Natural killer cell (primary cell): Measurements from ENCODE around the gene KHNYN. TPM values are rescaled to one million over a fixed set of nuclear protein-coding genes. Genes with fewer than 3 reads are reported as not detected.

Experiments
- ATAC-seq, 3 donors: fragments of 150-1000 bp in 2 of 3; fragments of 200-7000 bp in 1 of 3; cut with Tn5 transposase; 1 replicate in 1 of 3; 2 replicates in 2 of 3; pipeline ENCODE4 v1.10.0; 2021; ENCODE audit warnings: mild to moderate bottlenecking in 2 of 3, moderate library complexity in 2 of 3
- DNase-seq, 2 donors: peaks; one replicate each; pipeline versions ENCODE4 v3.0.0 to v3.0.0-alpha.2; 2013 to 2021; ENCODE audit warnings: mixed read lengths in 1 of 2
- H3K27ac ChIP-seq: one replicate; pipeline ENCODE4 v1.5.1; 2013; ENCODE audit warnings: mild to moderate bottlenecking, low read length
- H3K27me3 ChIP-seq: one replicate; pipeline ENCODE4 v1.6.1; 2013; ENCODE audit warnings: low read length; ENCODE audit not compliant: control insufficient read depth, insufficient read depth
- H3K36me3 ChIP-seq: one replicate; pipeline ENCODE4 v1.6.1; 2013; ENCODE audit warnings: low read length; ENCODE audit not compliant: control insufficient read depth, insufficient read depth
- H3K4me1 ChIP-seq: one replicate; pipeline ENCODE4 v1.6.1; 2013; ENCODE audit warnings: low read length; ENCODE audit not compliant: control insufficient read depth, insufficient read depth
- H3K4me3 ChIP-seq: one replicate; pipeline ENCODE4 v1.5.1; 2013; ENCODE audit warnings: low read length
- H3K9me3 ChIP-seq: one replicate; pipeline ENCODE4 v1.6.1; 2013; ENCODE audit warnings: low read length; ENCODE audit not compliant: control insufficient read depth, insufficient read depth
- H3K27ac Mint-ChIP-seq, 2 donors: one replicate each; pipeline ENCODE4 v1.8.0; 2022; ENCODE audit warnings: mild to moderate bottlenecking in 2 of 2, mixed read lengths in 2 of 2, moderate library complexity in 1 of 2
- H3K27me3 Mint-ChIP-seq, 2 donors: one replicate each; pipeline ENCODE4 v1.8.0; 2022; ENCODE audit warnings: low read depth in 2 of 2, mixed read lengths in 2 of 2
- H3K36me3 Mint-ChIP-seq: one replicate; pipeline ENCODE4 v1.8.0; 2022; ENCODE audit warnings: mixed read lengths
- H3K4me1 Mint-ChIP-seq, 2 donors: one replicate each; pipeline ENCODE4 v1.8.0; 2022; ENCODE audit warnings: mixed read lengths in 2 of 2
- H3K4me3 Mint-ChIP-seq: one replicate; pipeline ENCODE4 v1.8.0; 2022; ENCODE audit warnings: mild to moderate bottlenecking, moderate library complexity, mixed read lengths
- H3K9me3 Mint-ChIP-seq, 2 donors: one replicate each; pipeline ENCODE4 v1.8.0; 2022; ENCODE audit warnings: mixed read lengths in 2 of 2
- WGBS: methylation state at CpG from one replicate; pipeline ENCODE4 v1.1.7; 2013; ENCODE audit warnings: missing lambda C conversion rate; ENCODE audit not compliant: insufficient coverage; 5-methylcytosine and 5-hydroxymethylcytosine counted together
- intact Hi-C: fragments of 100-400 bp; cut with micrococcal nuclease; formaldehyde crosslinking; loops from one replicate; pipeline ENCODE4 v1.14.2; 2022
- total RNA-seq, 4 donors: library from RNA; stranded (reverse); fragments of 120-200 nt in 1 of 4; gene quantifications; one replicate each; pipeline versions ENCODE4 v1.2.3 to v1.2.4, GENCODE V29; 2013 to 2022
- TF ChIP-seq, protein P1 (sequence below): fragments of 200-600 bp; IDR thresholded peaks from one replicate; pipeline ENCODE4 v1.8.0; 2022; ENCODE audit warnings: antibody characterized with exemption

KHNYN gene
- total RNA-seq, 3 donors from 2014 or later (not counting 1 experiment from before 2014, with no cell fraction given) = 106 to 141 (median 116) TPM

DNA sequence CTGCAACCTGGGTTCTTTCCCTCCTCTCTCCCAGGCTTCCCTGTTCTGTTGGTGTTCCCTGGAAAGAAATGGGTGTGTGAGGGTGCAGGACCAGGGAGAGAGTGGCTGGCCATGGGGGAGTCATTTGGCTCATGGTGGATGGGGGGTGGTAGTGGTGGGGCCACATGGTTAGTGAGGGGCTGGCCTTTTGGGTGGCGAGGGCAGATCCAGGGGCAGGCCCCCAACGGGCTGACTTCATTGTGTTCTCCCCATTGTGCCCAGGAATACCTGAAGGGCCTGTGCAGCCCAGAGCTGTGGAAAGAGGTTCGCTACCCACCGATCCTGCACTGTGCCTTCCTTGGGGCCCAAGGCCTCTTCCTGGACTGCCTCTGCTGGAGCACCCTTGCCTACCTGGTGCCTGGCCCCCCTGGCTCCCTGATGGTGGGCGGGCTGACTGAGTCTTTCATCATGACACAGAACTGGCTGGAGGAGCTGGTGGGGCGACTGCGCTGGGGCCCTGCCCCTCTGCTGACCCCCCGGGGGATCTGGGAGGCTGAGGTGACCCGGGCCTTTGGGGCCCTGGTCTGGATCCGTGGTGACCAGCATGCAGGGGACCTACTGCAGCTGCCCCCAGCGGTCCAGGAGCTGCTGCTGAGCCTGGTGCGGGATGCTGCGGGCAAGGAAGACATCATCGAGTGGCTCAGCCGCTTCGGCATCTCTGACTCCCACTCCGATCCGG lies 22.0 kb upstream of the KHNYN start:
- Mint-ChIP-seq H3K4me3 (no peak overlapping the region), H3K27ac (no peak overlapping the region), H3K9me3 (no peaks in the 10 kb centered on the region), H3K4me1 (no peaks in the 10 kb centered on the region), H3K36me3 (no peaks in the 10 kb centered on the region), H3K27me3 (peaks cover 22 to 25% of the 10 kb centered on the region in 2 donors)
- no peaks in the 10 kb centered on the region for H3K4me1 ChIP-seq
- no peak overlapping the region for H3K4me3 ChIP-seq
- DNase-seq (no peak), ATAC-seq (no peak)
- H3K27me3 ChIP-seq = no peaks in the 10 kb centered on the region
- TF ChIP-seq, protein P1, sequence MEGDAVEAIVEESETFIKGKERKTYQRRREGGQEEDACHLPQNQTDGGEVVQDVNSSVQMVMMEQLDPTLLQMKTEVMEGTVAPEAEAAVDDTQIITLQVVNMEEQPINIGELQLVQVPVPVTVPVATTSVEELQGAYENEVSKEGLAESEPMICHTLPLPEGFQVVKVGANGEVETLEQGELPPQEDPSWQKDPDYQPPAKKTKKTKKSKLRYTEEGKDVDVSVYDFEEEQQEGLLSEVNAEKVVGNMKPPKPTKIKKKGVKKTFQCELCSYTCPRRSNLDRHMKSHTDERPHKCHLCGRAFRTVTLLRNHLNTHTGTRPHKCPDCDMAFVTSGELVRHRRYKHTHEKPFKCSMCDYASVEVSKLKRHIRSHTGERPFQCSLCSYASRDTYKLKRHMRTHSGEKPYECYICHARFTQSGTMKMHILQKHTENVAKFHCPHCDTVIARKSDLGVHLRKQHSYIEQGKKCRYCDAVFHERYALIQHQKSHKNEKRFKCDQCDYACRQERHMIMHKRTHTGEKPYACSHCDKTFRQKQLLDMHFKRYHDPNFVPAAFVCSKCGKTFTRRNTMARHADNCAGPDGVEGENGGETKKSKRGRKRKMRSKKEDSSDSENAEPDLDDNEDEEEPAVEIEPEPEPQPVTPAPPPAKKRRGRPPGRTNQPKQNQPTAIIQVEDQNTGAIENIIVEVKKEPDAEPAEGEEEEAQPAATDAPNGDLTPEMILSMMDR = no peak
- intact Hi-C loops = no loop called here
- H3K36me3 ChIP-seq = no peaks in the 10 kb centered on the region
- H3K9me3 ChIP-seq = no peaks in the 10 kb centered on the region
- 91% methylated on average over 18 of the region's 18 CpGs for WGBS
- no peak overlapping the region for H3K27ac ChIP-seq

DNA sequence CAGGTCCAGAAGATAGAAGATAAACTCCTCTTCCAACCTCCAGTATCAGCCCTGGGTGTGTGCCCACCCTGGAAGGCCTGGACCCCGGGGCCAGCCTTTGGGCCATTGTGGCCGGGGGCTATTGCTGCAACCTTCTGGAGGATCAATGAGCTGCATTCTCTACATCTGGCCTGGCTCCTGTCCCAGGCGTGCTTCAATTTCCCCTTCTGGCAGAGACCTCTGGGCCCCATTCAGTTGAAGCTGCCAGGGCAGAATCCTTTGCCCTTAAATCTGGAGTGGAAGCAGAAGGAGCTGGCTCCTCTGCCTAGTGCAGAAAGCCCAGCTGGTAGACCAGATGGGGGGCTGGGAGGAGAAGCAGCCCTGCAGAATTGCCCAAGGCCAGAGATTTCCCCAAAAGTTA lies 21.0 kb upstream of the KHNYN start:
- Mint-ChIP-seq H3K36me3 (no peaks in the 10 kb centered on the region), H3K4me3 (no peak overlapping the region), H3K4me1 (no peaks in the 10 kb centered on the region), H3K27me3 (peaks cover 17% of the 10 kb centered on the region in 2 donors), H3K27ac (no peak overlapping the region), H3K9me3 (no peaks in the 10 kb centered on the region)
- Histone ChIP-seq H3K36me3 (no peaks in the 10 kb centered on the region), H3K9me3 (no peaks in the 10 kb centered on the region), H3K4me1 (no peaks in the 10 kb centered on the region), H3K27ac (no peak overlapping the region), H3K27me3 (no peaks in the 10 kb centered on the region), H3K4me3 (no peak overlapping the region)
- intact Hi-C loops = no loop called here
- 74% methylated on average over 3 of the region's 3 CpGs for WGBS
- DNase-seq (no peak), ATAC-seq (no peak)
- TF ChIP-seq, protein P1 = no peak

DNA sequence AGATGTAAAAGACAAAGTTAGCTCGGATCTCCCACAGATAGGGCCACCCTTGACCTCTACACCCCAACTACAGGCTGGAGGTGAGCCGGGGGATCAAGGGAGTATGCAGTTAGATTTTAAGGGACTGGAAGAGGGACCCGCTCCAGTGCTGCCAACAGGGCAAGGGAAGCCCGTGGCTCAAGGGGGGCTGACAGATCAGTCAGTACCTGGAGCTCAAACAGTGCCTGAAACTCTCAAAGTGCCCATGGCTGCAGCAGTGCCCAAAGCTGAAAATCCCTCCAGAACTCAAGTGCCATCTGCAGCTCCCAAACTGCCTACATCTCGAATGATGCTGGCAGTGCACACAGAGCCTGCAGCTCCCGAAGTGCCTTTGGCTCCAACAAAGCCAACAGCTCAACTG lies 20.6 kb upstream of the KHNYN start:
- H3K27ac ChIP-seq = no peak overlapping the region
- Mint-ChIP-seq H3K36me3 (no peaks in the 10 kb centered on the region), H3K9me3 (no peaks in the 10 kb centered on the region), H3K27me3 (peaks cover 12 to 13% of the 10 kb centered on the region in 2 donors), H3K4me1 (no peaks in the 10 kb centered on the region), H3K4me3 (no peak overlapping the region), H3K27ac (no peak overlapping the region)
- intact Hi-C loops = no loop called here
- ATAC-seq (no peak), DNase-seq (no peak)
- no peaks in the 10 kb centered on the region for H3K36me3 ChIP-seq
- no peak overlapping the region for H3K4me3 ChIP-seq
- H3K9me3 ChIP-seq = no peaks in the 10 kb centered on the region
- H3K27me3 ChIP-seq = no peaks in the 10 kb centered on the region
- TF ChIP-seq, protein P1 = no peak
- H3K4me1 ChIP-seq = no peaks in the 10 kb centered on the region
- WGBS = 82% methylated on average over 4 of the region's 6 CpGs

DNA sequence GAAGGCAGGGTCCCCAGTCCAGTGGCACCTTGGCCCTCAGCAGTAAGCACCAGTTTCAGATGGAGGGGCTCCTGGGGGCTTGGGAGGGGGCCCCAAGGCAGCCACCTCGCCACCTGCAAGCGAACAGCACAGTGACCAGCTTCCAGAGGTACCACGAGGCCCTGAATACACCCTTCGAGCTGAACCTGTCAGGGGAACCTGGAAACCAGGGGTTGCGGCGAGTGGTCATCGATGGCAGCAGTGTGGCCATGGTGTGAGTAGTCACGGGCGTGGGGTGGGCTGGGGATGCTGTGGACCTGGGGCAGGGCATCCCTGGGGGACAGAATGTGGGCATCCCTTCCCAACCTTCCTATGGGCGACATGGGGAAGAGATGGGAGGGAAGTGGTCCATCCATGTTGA lies 19.8 kb upstream of the KHNYN start:
- Histone ChIP-seq H3K27me3 (no peaks in the 10 kb centered on the region), H3K36me3 (no peaks in the 10 kb centered on the region), H3K27ac (no peak overlapping the region), H3K9me3 (no peaks in the 10 kb centered on the region), H3K4me1 (no peaks in the 10 kb centered on the region), H3K4me3 (no peak overlapping the region)
- no peaks in the 10 kb centered on the region for H3K4me1 Mint-ChIP-seq
- intact Hi-C loops = no loop called here
- no peak overlapping the region for H3K27ac Mint-ChIP-seq
- DNase-seq = no peak
- TF ChIP-seq, protein P1 = no peak
- H3K4me3 Mint-ChIP-seq = no peak overlapping the region
- H3K36me3 Mint-ChIP-seq = no peaks in the 10 kb centered on the region
- WGBS = 84% methylated on average over 10 of the region's 10 CpGs
- H3K9me3 Mint-ChIP-seq = no peaks in the 10 kb centered on the region
- ATAC-seq = no peak
- peaks cover 6 to 7% of the 10 kb centered on the region in 2 donors for H3K27me3 Mint-ChIP-seq
